Upper lobe of right lung (tissue), 1 donor: ENCODE measurements around the gene MME. TPM values are rescaled to one million over a fixed set of nuclear protein-coding genes. Genes with fewer than 3 reads are reported as not detected.

Experiments
- ATAC-seq: fragments of 200-7000 bp; cut with Tn5 transposase; one replicate; pipeline ENCODE4 v1.9.1; 2020; ENCODE audit warnings: mild to moderate bottlenecking, moderate library complexity
- DNase-seq: peaks from one replicate; pipeline ENCODE4 v3.0.0-alpha.2; 2020
- H3K27ac ChIP-seq: fragments of 200-600 bp; one replicate; pipeline ENCODE4 v1.8.0; 2022
- H3K27me3 ChIP-seq: fragments of 200-600 bp; one replicate; pipeline ENCODE4 v1.8.0; 2022; ENCODE audit warnings: mild to moderate bottlenecking
- H3K36me3 ChIP-seq: fragments of 200-600 bp; one replicate; pipeline ENCODE4 v1.8.0; 2022
- H3K4me1 ChIP-seq: fragments of 200-600 bp; one replicate; pipeline ENCODE4 v1.8.0; 2022
- H3K4me3 ChIP-seq: fragments of 200-600 bp; one replicate; pipeline ENCODE4 v1.8.0; 2022; ENCODE audit warnings: mild to moderate bottlenecking
- H3K9me3 ChIP-seq: fragments of 200-600 bp; one replicate; pipeline ENCODE4 v1.8.0; 2022
- intact Hi-C: fragments of 100-400 bp; cut with DNase I; formaldehyde crosslinking; loops from one replicate; pipeline ENCODE4 v1.11.0; 2022
- total RNA-seq: library from RNA; stranded (reverse); fragmentation: NEBNext Ultra II Directional; extraction: Animal tissue kit (Norgen Biotek cat#: 25700); gene quantifications from one replicate; pipeline ENCODE4 v1.2.1, GENCODE V29; 2021
- TF ChIP-seq, protein P1 (sequence below): fragments of 200-600 bp; IDR thresholded peaks from one replicate; pipeline ENCODE4 v1.8.0; 2022; ENCODE audit warnings: antibody characterized with exemption
- donor health status: DM: no; HTN: yes; CAD: no; lungs with severe emphysema.

MME gene
- total RNA-seq, 1 donor from 2014 or later: 79.1 TPM

DNA sequence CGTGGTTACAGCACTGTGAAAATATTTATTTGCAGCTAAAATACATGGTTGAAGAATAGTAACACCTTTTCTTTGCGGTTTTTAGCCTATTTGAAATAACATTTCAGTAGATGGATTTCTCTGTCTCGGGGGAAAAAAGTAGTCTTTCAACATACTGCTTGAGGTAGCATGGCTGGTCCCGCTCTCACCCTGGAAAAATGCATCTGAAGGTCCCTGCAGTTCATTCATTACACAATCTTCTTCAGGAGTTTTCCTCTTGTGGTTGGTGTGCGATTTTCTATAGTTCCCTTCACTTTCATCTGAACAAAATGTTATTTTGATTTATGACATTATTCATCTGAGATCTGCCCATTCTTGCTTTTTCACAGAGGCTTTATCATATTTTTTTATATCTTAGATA is 137.5 kb downstream of the MME start:
- intact Hi-C loops: no loop called here
- TF ChIP-seq, protein P1, sequence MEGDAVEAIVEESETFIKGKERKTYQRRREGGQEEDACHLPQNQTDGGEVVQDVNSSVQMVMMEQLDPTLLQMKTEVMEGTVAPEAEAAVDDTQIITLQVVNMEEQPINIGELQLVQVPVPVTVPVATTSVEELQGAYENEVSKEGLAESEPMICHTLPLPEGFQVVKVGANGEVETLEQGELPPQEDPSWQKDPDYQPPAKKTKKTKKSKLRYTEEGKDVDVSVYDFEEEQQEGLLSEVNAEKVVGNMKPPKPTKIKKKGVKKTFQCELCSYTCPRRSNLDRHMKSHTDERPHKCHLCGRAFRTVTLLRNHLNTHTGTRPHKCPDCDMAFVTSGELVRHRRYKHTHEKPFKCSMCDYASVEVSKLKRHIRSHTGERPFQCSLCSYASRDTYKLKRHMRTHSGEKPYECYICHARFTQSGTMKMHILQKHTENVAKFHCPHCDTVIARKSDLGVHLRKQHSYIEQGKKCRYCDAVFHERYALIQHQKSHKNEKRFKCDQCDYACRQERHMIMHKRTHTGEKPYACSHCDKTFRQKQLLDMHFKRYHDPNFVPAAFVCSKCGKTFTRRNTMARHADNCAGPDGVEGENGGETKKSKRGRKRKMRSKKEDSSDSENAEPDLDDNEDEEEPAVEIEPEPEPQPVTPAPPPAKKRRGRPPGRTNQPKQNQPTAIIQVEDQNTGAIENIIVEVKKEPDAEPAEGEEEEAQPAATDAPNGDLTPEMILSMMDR: no peak
- no peak overlapping the region for H3K4me3 ChIP-seq
- H3K4me1 ChIP-seq: no peaks in the 10 kb centered on the region
- no peaks in the 10 kb centered on the region for H3K27me3 ChIP-seq
- H3K9me3 ChIP-seq: peaks cover 3% of the 10 kb centered on the region
- no peaks in the 10 kb centered on the region for H3K36me3 ChIP-seq
- no peak for DNase-seq
- no peak overlapping the region for H3K27ac ChIP-seq
- ATAC-seq: no peak

DNA sequence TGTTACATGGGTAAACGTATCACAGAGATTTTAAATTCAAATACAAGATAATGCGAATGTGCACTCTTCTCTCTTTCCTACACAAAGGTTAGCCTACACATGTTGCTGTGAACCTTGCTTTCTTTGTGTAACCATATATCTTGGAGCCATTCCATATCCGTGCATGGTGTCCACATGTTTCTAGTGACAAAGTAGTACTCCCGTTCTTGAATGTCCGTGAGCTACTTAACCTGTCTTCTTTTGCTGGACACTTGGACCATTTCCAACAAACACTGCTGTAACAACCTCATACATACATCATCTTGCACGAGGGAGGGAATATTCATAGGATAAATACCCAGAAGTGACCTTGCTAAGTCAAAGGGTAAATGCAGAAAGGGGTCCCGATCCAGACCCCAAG is 138.3 kb downstream of the MME start:
- Histone ChIP-seq H3K9me3 (peaks cover 3% of the 10 kb centered on the region), H3K36me3 (no peaks in the 10 kb centered on the region), H3K4me3 (no peak overlapping the region), H3K27me3 (no peaks in the 10 kb centered on the region), H3K4me1 (no peaks in the 10 kb centered on the region), H3K27ac (no peak overlapping the region)
- TF ChIP-seq, protein P1: no peak
- no peak for ATAC-seq
- intact Hi-C loops: no loop called here
- no peak for DNase-seq

DNA sequence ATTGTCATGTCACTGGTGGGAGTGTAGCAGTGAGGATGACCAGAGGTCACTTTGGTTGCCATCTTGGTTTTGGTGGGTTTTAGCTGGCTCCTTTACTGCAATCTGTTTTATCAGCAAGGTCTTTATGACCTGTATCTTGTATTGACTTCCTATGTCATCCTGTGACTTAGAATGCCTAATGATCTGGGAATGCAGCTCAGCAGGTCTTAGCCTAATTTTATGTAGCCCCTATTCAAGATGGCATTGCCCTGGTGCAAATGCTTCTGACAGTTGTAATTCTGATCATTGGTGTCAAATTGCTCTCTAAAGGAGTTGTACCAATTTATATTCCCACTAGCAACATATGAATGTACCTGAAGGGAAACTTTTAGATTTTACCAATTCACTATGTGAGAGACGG is 139.0 kb downstream of the MME start:
- no peak for ATAC-seq
- peaks cover 3% of the 10 kb centered on the region for H3K9me3 ChIP-seq
- TF ChIP-seq, protein P1: no peak
- H3K4me1 ChIP-seq: no peaks in the 10 kb centered on the region
- no peak overlapping the region for H3K4me3 ChIP-seq
- H3K27ac ChIP-seq: no peak overlapping the region
- no peak for DNase-seq
- no peaks in the 10 kb centered on the region for H3K36me3 ChIP-seq
- intact Hi-C loops: no loop called here
- H3K27me3 ChIP-seq: no peaks in the 10 kb centered on the region

DNA sequence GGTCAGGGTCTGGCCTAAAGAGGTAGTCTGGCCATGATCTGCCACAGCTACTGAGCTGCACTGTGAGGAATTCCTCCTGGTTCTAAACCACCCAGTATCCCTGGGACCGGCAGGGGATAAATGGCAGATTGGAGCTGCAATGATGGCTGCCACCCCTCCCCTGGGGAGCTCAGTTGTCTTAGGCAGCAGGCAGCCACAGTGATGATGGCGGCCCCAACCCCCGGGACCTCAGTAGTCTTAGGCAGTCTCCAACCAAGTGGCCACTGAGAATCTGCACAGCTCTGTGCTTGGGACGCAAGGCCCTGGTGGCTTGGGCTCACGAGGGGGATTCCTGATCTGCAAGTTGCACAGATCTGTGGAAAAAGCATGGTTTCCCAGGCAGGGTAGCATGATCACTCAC is 145.3 kb downstream of the MME start:
- DNase-seq (no peak), ATAC-seq (no peak)
- Histone ChIP-seq H3K27ac (no peak overlapping the region), H3K27me3 (no peaks in the 10 kb centered on the region), H3K4me3 (no peak overlapping the region), H3K4me1 (no peaks in the 10 kb centered on the region), H3K36me3 (no peaks in the 10 kb centered on the region), H3K9me3 (peaks cover 3% of the 10 kb centered on the region)
- intact Hi-C loops: no loop called here
- TF ChIP-seq, protein P1: no peak

DNA sequence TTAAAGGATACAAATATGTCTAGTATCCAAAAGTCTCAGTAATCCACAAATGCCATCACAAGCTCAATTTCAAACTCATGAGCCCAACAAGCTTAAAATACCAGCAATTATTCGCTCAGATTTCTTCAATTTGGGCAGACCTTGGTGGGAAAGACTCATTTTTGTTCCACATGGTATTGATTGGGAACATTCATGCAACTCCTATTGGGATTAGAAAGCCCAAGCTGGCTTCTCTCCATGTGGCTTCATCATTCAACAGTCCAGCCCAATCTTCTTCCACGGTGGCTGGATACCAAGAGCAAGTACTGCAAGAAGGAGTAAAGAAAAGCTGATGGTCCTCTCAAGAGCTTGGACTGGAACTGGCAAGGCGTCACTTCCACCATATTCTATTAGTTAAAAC is 147.0 kb downstream of the MME start:
- intact Hi-C loops: no loop called here
- Histone ChIP-seq H3K27me3 (no peaks in the 10 kb centered on the region), H3K27ac (no peak overlapping the region), H3K9me3 (no peaks in the 10 kb centered on the region), H3K36me3 (no peaks in the 10 kb centered on the region), H3K4me3 (no peak overlapping the region), H3K4me1 (no peaks in the 10 kb centered on the region)
- ATAC-seq (no peak), DNase-seq (no peak)
- TF ChIP-seq, protein P1: no peak

DNA sequence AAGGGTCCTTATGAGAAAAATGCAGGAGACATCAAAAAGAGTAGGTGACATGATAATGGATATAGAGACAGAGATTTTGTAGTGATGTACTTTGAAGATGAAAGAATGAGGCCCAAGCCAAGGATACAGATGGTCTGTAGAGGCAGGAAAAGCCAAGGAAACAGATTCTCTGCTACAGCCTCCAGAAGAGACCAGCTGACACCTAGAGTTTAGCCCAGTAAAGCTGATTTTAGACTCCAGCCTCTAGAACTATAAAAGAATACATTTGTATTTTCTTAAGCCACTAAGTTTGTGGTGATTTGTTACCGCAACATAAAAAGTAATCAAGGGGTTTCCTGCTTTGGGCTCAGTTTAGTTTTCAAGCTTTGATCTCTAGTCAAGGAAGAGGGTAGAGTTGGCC is 148.6 kb downstream of the MME start:
- Histone ChIP-seq H3K4me3 (no peak overlapping the region), H3K4me1 (no peaks in the 10 kb centered on the region), H3K27ac (no peak overlapping the region), H3K27me3 (no peaks in the 10 kb centered on the region), H3K9me3 (no peaks in the 10 kb centered on the region), H3K36me3 (no peaks in the 10 kb centered on the region)
- no peak for ATAC-seq
- no peak for DNase-seq
- intact Hi-C loops: no loop called here
- TF ChIP-seq, protein P1: no peak
